Osteoblast (primary cell): ENCODE results near the gene KCTD2. TPM values are rescaled to one million over a fixed set of nuclear protein-coding genes. Genes with fewer than 3 reads are reported as not detected.
A peak's percentile ranks its signal among the peaks of the same experiment; 100 is the strongest.

Experiments
- DNase-seq: peaks from one replicate; pipeline ENCODE4 v3.0.0; 2011; ENCODE audit warnings: low spot score, mixed read lengths; ENCODE audit not compliant: insufficient read length; ENCODE audit errors: missing footprints
- H2AFZ ChIP-seq: 2 replicates; pipeline ENCODE4 v1.6.0; 2011; ENCODE audit warnings: mild to moderate bottlenecking, low read length
- H3K27ac ChIP-seq: 2 replicates; pipeline ENCODE4 v1.5.1; 2011; ENCODE audit warnings: mild to moderate bottlenecking, low read depth, low read length, moderate library complexity
- H3K27me3 ChIP-seq: 2 replicates; pipeline ENCODE4 v1.6.0; 2012; ENCODE audit warnings: mild to moderate bottlenecking, control low read depth, inconsistent platforms, low read length, moderate library complexity; ENCODE audit not compliant: insufficient read depth
- H3K36me3 ChIP-seq: 2 replicates; pipeline ENCODE4 v1.5.1; 2011; ENCODE audit warnings: mild to moderate bottlenecking, low read length, control low read depth, moderate library complexity; ENCODE audit not compliant: insufficient read depth
- H3K4me1 ChIP-seq: 2 replicates; pipeline ENCODE4 v1.5.1; 2011; ENCODE audit warnings: mild to moderate bottlenecking, low read length, control low read depth, moderate library complexity; ENCODE audit not compliant: insufficient read depth
- H3K4me2 ChIP-seq: 2 replicates; pipeline ENCODE4 v1.6.0; 2011; ENCODE audit warnings: mild to moderate bottlenecking, low read length; ENCODE audit not compliant: insufficient read depth
- H3K4me3 ChIP-seq: fragments of 200-600 bp; sonication (generic); 3 replicates; pipeline ENCODE4 v1.5.1; 2012; ENCODE audit warnings: mild to moderate bottlenecking, low read length, inconsistent platforms; ENCODE audit not compliant: insufficient read depth
- H3K79me2 ChIP-seq: 2 replicates; pipeline ENCODE4 v1.6.0; 2012; ENCODE audit warnings: mild to moderate bottlenecking, low read length, control low read depth, inconsistent platforms; ENCODE audit not compliant: insufficient read depth
- H3K9me3 ChIP-seq: 2 replicates; pipeline ENCODE4 v1.5.1; 2011; ENCODE audit warnings: low read depth, low read length, control low read depth
- H4K20me1 ChIP-seq: 2 replicates; pipeline ENCODE4 v1.6.0; 2012; ENCODE audit warnings: mild to moderate bottlenecking, low read length, control low read depth; ENCODE audit not compliant: insufficient read depth
- total RNA-seq: library from RNA; depleted of rRNA; stranded (reverse); fragments of >200 nt; gene quantifications from 2 replicates; pipeline ENCODE4 v1.2.3, GENCODE V29; 2012
- TF ChIP-seq, protein P1 (sequence below): IDR thresholded peaks from 2 replicates; pipeline ENCODE4 v1.5.1; 2011; ENCODE audit warnings: mild to moderate bottlenecking, low read depth, low read length, moderate library complexity; ENCODE audit errors: extremely low read depth

The KCTD2 gene
- total RNA-seq, 1 donor = 20.3 TPM

DNA sequence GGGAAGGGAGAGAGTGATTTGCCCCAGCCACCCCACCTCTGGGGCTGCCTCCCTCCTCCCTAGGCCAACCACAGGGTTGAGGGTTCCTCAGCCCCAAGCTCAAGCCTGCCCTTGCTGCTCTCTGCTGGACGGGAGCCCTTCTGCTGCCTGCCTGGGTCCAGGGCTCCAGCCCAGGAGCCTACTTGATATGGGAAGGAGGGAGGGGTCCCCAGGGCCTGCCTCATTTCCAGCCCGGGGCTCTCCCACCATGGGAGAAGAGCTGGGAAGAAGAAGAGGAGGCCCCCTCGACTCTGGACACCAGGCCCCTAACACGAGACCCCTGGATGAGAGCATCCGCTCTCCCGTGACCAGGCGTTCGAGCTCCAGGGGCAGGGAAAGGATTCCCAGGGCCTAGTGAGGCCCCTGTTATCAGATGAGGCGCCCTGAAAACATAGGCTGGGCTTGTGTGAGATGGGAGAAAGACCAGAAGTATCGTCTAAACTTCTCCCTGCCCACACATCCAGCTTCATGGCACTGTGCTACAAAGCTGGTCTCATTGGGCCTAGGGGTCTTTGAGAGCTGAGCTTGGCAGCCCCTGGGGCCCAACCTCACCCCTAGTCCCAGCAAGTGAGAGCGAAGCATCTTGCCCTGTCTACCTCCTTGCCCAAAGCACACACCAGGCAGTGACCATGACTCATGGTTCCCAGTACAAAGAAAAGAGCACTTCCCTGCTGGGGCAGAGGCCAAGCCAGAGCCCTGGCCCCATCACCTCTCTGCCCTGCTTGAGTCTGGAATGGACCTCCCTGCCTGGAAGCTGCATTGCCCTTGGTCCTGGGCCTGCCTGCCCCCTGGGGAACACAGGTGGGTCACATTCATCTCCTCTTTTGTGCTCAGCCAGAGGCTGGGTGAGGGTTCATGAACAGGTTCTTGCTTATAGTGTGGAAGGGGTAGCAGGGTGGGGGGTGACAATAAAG lies 41.7 kb downstream of the KCTD2 start:
- Histone ChIP-seq H3K4me2 (peak overlapping the region; percentile 88), H3K4me1 (peaks cover 34% of the 10 kb centered on the region), H4K20me1 (peaks cover 13% of the 10 kb centered on the region), H2AFZ (peak overlapping the region; percentile 64), H3K79me2 (peaks cover 29% of the 10 kb centered on the region), H3K27me3 (no peaks in the 10 kb centered on the region), H3K4me3 (peak overlapping the region; percentile 82), H3K36me3 (no peaks in the 10 kb centered on the region), H3K9me3 (no peaks in the 10 kb centered on the region), H3K27ac (peak overlapping the region; percentile 69)
- TF ChIP-seq, protein P1, sequence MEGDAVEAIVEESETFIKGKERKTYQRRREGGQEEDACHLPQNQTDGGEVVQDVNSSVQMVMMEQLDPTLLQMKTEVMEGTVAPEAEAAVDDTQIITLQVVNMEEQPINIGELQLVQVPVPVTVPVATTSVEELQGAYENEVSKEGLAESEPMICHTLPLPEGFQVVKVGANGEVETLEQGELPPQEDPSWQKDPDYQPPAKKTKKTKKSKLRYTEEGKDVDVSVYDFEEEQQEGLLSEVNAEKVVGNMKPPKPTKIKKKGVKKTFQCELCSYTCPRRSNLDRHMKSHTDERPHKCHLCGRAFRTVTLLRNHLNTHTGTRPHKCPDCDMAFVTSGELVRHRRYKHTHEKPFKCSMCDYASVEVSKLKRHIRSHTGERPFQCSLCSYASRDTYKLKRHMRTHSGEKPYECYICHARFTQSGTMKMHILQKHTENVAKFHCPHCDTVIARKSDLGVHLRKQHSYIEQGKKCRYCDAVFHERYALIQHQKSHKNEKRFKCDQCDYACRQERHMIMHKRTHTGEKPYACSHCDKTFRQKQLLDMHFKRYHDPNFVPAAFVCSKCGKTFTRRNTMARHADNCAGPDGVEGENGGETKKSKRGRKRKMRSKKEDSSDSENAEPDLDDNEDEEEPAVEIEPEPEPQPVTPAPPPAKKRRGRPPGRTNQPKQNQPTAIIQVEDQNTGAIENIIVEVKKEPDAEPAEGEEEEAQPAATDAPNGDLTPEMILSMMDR = no peak
- DNase-seq = peak; percentile 96

DNA sequence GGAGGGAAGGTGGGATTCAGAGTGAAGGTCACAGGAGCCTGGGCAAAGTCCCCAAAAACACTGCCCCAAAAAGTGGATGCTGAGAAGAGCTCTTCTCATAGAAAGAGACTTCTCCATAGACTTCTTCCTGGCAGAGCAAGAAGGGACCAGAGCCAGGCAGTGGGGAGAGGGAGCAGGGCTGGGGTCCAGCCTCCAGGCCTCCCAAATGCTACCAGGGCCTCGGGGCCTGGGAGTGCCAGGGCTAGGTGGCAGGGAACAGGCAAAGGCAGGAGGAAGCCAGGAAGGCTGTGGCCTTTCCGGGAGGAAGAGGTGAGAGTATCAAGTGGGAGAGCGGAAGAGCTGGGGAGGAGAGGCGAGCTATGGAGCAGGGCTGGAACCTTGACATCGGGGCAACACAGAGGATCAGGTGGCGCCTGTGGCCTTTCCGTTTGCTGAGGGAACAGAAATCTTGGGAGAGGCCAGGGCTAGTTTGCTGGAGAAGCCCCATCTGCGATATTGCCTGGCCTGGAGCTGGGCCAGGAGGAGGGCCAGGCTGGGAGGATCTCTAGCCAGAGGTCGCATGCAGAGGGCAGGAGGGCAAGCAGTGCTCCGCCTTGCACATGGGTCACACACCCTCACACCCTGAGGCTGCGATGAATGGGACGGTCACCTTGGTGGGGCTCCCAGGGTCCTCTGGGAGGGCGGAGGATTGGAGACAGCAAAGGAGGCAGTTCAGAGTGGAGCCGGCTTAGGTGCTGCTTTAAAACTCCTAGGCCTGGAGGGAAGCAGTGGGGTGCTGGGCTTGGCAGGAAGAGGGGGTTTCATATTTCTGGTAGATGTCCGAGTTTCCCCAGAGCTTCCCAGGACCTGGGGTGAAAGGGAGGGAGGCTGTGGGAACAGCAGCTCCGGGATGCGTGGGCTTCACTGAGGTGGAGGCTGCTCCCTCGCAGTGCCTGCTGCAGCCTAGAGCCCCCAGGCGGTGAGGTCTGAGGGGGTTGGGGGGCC lies 44.1 kb downstream of the KCTD2 start:
- Histone ChIP-seq H3K27ac (no peak overlapping the region), H3K79me2 (peaks cover 29% of the 10 kb centered on the region), H3K27me3 (no peaks in the 10 kb centered on the region), H3K4me1 (peaks cover 24% of the 10 kb centered on the region), H3K4me2 (peak overlapping the region; percentile 36), H3K4me3 (no peak overlapping the region), H3K36me3 (no peaks in the 10 kb centered on the region), H3K9me3 (no peaks in the 10 kb centered on the region), H4K20me1 (peaks cover 13% of the 10 kb centered on the region), H2AFZ (no peak overlapping the region)
- DNase-seq = peak; percentile 83
- TF ChIP-seq, protein P1 = no peak

DNA sequence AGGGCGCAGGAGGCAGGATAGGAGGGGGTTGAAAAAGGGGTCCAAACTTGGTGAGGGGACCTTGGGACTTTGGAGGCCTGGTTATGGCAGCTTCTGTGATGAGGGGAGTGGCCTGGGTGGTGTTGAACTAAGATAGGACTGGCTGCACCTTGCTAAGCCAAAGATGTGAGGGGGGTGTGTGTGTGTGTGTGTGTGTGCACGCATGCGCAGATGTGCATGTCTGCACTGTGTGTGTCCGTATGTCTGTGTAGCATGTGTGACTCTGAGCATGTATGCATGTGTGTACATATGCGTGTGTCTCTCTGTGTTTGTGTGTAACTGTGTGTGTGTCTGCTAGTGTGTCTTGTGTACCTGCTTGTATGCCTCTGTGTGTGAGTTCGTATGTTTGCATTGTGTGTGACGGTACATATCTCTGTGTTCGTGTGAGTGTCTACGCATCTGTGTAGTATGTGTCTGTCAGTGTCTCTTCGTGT lies 44.9 kb downstream of the KCTD2 start:
- Histone ChIP-seq H3K27ac (no peak overlapping the region), H3K36me3 (no peaks in the 10 kb centered on the region), H3K27me3 (no peaks in the 10 kb centered on the region), H3K4me3 (no peak overlapping the region), H3K4me1 (peaks cover 27% of the 10 kb centered on the region), H2AFZ (no peak overlapping the region), H3K9me3 (no peaks in the 10 kb centered on the region), H4K20me1 (peaks cover 13% of the 10 kb centered on the region), H3K4me2 (no peak overlapping the region), H3K79me2 (peaks cover 29% of the 10 kb centered on the region)
- no peak for DNase-seq
- TF ChIP-seq, protein P1 = no peak
